ENCODE data around the gene CTNNAL1. TPM values are rescaled to one million over a fixed set of nuclear protein-coding genes. Genes with fewer than 3 reads are reported as not detected.
"Not testable (repeated sequence)": the region's sequence is repeated elsewhere in the genome, so short reads cannot be mapped to it uniquely, and the experiment has no call there.

CTNNAL1 gene
- total RNA-seq, 4 donors from 2014 or later, result 4.4 to 40.4 (median 6.2) TPM

GRCh38 chr9:108978205-108978604 is 35.1 kb downstream of the CTNNAL1 start:
- Histone ChIP-seq H3K4me3 (no peak overlapping the region), H3K36me3 (no peaks in the 10 kb centered on the region), H3K4me1 (no peaks in the 10 kb centered on the region), H3K27ac (no peak overlapping the region), H3K9me3 (no peaks in the 10 kb centered on the region), H3K27me3 (no peaks in the 10 kb centered on the region)
- no peak for DNase-seq
- no peak for TF ChIP-seq POLR2A (IDR thresholded peaks at IDR 0.05)
- no peak for TF ChIP-seq CTCF (IDR thresholded peaks at IDR 0.05)

GRCh38 chr9:108973895-108974294 is 39.4 kb downstream of the CTNNAL1 start:
- Histone ChIP-seq H3K4me3 (no peak overlapping the region), H3K4me1 (no peaks in the 10 kb centered on the region), H3K9me3 (no peaks in the 10 kb centered on the region), H3K27ac (no peak overlapping the region), H3K27me3 (no peaks in the 10 kb centered on the region), H3K36me3 (no peaks in the 10 kb centered on the region)
- DNase-seq, result no peak
- TF ChIP-seq POLR2A (IDR thresholded peaks at IDR 0.05), result no peak
- no peak for TF ChIP-seq CTCF (IDR thresholded peaks at IDR 0.05)

GRCh38 chr9:108972626-108973209 is 40.6 kb downstream of the CTNNAL1 start:
- Histone ChIP-seq H3K4me3 (no peak overlapping the region), H3K36me3 (no peaks in the 10 kb centered on the region), H3K4me1 (no peaks in the 10 kb centered on the region), H3K9me3 (no peaks in the 10 kb centered on the region), H3K27ac (no peak overlapping the region), H3K27me3 (no peaks in the 10 kb centered on the region)
- TF ChIP-seq CTCF (IDR thresholded peaks at IDR 0.05) (no peak), POLR2A (IDR thresholded peaks at IDR 0.05) (no peak)
- no peak for DNase-seq

GRCh38 chr9:108972186-108972585 is 41.1 kb downstream of the CTNNAL1 start:
- Histone ChIP-seq H3K27ac (no peak overlapping the region), H3K36me3 (no peaks in the 10 kb centered on the region), H3K4me3 (no peak overlapping the region), H3K9me3 (no peaks in the 10 kb centered on the region), H3K27me3 (no peaks in the 10 kb centered on the region), H3K4me1 (no peaks in the 10 kb centered on the region)
- DNase-seq, result no peak
- no peak for TF ChIP-seq POLR2A (IDR thresholded peaks at IDR 0.05)
- no peak for TF ChIP-seq CTCF (IDR thresholded peaks at IDR 0.05)

GRCh38 chr9:108971392-108971791 is 41.9 kb downstream of the CTNNAL1 start:
- H3K27ac ChIP-seq, H3K27me3 ChIP-seq, H3K9me3 ChIP-seq, H3K36me3 ChIP-seq, DNase-seq, H3K4me3 ChIP-seq, H3K4me1 ChIP-seq: not testable (repeated sequence)

GRCh38 chr9:108967916-108968315 is 45.4 kb downstream of the CTNNAL1 start:
- TF ChIP-seq POLR2A (IDR thresholded peaks at IDR 0.05), result no peak
- TF ChIP-seq CTCF (IDR thresholded peaks at IDR 0.05), result no peak
- Histone ChIP-seq H3K4me3 (no peak overlapping the region), H3K36me3 (no peaks in the 10 kb centered on the region), H3K4me1 (no peaks in the 10 kb centered on the region), H3K27me3 (no peaks in the 10 kb centered on the region), H3K27ac (no peak overlapping the region), H3K9me3 (no peaks in the 10 kb centered on the region)
- no peak for DNase-seq
